Activated T-helper 2 cell treated with anti-CD3 and anti-CD28 coated beads, Interferon-gamma antibody, Interleukin-2, Interleukin-4, amounts not matched to agents 10 μg/mL and 5 μg/mL and 100 μg/mL, durations not matched to agents 14 hours and 24 hours and 36 hours (primary cell): ENCODE data around the gene APOLD1. TPM values are rescaled to one million over a fixed set of nuclear protein-coding genes. Genes with fewer than 3 reads are reported as not detected.
"Not testable (repeated sequence)": the region's sequence is repeated elsewhere in the genome, so short reads cannot be mapped to it uniquely, and the experiment has no call there.

Source experiments
- DNase-seq: peaks from one replicate; pipeline ENCODE4 v3.0.0; 2021; ENCODE audit warnings: low spot score
- H3K27ac Mint-ChIP-seq: one replicate; pipeline ENCODE4 v1.8.0; 2021; ENCODE audit warnings: mixed read lengths
- H3K27me3 Mint-ChIP-seq: one replicate; pipeline ENCODE4 v1.8.0; 2021; ENCODE audit warnings: low read depth, mixed read lengths
- H3K36me3 Mint-ChIP-seq: one replicate; pipeline ENCODE4 v1.8.0; 2021; ENCODE audit warnings: low read depth, mixed read lengths
- H3K4me1 Mint-ChIP-seq: one replicate; pipeline ENCODE4 v1.8.0; 2021; ENCODE audit warnings: low read depth, mixed read lengths
- H3K4me3 Mint-ChIP-seq: one replicate; pipeline ENCODE4 v1.8.0; 2021; ENCODE audit warnings: low read depth, mild to moderate bottlenecking, moderate library complexity, mixed read lengths
- H3K9me3 Mint-ChIP-seq: one replicate; pipeline ENCODE4 v1.8.0; 2021; ENCODE audit warnings: mixed read lengths
- intact Hi-C: fragments of 100-400 bp; cut with micrococcal nuclease; formaldehyde crosslinking; loops from one replicate; pipeline ENCODE4 v1.15.1; 2023
- total RNA-seq: library from RNA; stranded (reverse); gene quantifications from 2 replicates; pipeline ENCODE4 v1.2.3, GENCODE V29; 2022

The APOLD1 gene
- total RNA-seq, 1 donor from 2014 or later, result 5.3 TPM

DNA sequence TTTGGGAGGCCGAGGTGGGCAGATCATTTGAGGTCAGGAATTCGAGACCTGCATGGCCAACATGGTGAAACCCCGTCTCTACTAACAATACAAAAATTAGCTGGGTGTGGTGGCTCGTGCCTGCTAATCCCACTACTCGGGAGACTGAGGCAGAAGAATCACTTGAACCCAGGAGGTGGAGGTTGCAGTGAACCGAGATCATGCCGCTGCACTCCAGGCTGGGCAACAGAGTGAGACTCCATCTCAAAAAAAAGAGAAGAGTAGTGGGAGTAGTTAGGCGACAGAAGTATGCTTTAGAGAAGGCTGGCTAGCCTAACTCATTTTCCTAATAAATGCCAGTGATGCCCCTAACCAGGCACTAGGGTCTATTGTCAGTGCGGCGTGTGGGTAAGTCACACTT lies 54.0 kb downstream of the APOLD1 start:
- Mint-ChIP-seq H3K4me1 (peaks cover 17% of the 10 kb centered on the region), H3K27ac (peak overlapping the region; percentile 43), H3K36me3 (peaks cover 26% of the 10 kb centered on the region)
- DNase-seq, H3K27me3 Mint-ChIP-seq, H3K9me3 Mint-ChIP-seq, H3K4me3 Mint-ChIP-seq: not testable (repeated sequence)
- intact Hi-C loops, result loop anchor here (5.0 to 10.0 kb wide), 2 partner anchors 58 to 355 kb away; partner anchors contain the start of gene EMP1

DNA sequence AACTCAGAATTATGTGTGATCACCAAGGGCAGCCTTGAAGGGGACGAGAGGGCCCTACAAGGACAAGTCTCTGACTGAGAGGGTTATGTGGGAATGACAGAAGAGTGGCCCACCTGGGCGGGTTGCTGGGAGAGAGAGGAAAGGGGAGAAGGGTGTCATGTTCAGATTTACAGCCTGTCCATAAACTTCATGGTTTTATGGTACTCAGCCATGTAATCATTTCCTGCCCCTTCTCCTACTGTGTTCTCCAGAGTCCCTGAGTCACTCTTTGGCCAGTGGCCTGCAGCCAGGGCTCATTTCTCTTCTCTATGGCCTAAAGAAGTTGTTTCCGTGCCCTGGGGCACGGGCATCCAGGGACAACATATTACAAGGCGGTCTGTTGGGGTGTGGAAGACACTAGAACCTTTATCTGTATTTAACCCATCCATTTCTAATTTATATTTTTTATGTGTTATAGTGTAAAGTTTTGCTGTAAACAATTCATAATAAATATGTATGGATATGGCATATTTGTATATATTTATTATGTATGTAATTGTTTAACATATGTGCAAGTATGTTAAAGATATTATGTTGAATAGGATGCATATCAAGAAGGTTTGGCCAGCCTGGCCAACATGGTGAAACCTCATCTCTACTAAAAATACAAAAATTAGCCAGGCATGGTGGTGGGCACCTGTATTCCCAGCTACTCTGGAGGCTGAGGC lies 54.6 kb downstream of the APOLD1 start:
- H3K4me1 Mint-ChIP-seq, result peaks cover 17% of the 10 kb centered on the region
- no peaks in the 10 kb centered on the region for H3K9me3 Mint-ChIP-seq
- peaks cover 21% of the 10 kb centered on the region for H3K36me3 Mint-ChIP-seq
- no peak for DNase-seq
- no peaks in the 10 kb centered on the region for H3K27me3 Mint-ChIP-seq
- intact Hi-C loops, result loop anchor here (5.0 to 10.0 kb wide), 2 partner anchors 57 to 355 kb away; partner anchors contain the start of gene EMP1
- no peak overlapping the region for H3K27ac Mint-ChIP-seq
- no peak overlapping the region for H3K4me3 Mint-ChIP-seq

DNA sequence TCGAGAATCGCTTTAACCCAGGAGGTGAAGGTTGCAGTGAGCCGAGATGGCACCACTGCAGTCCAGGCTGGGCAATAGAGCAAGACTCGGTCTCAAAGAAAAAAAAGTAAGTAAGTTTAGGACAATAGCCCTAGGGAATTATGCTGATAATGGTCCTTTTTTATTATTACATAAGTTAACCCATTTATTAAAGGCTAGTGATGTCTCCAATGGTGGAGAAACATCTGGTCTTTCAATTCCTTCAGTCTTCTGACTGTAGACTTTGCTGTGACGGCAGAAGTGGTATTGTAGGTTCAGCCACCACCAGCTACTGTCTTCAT lies 55.1 kb downstream of the APOLD1 start:
- Mint-ChIP-seq H3K4me1 (peaks cover 14% of the 10 kb centered on the region), H3K27me3 (no peaks in the 10 kb centered on the region), H3K27ac (no peak overlapping the region), H3K4me3 (no peak overlapping the region), H3K36me3 (peaks cover 19% of the 10 kb centered on the region), H3K9me3 (no peaks in the 10 kb centered on the region)
- intact Hi-C loops, result no loop called here
- no peak for DNase-seq

Other genes with a start within 250 kb of the APOLD1 start
- 64.7 and 66.5 TPM in 2 replicates for gene DUSP16, start 222.8 kb upstream of the APOLD1 start, total RNA-seq
- gene CREBL2, start 173.8 kb upstream of the APOLD1 start, total RNA-seq, result 22.3 and 23.3 TPM in 2 replicates
- gene GPR19, start 89.5 kb upstream of the APOLD1 start, total RNA-seq, result 8.9 and 12.2 TPM in 2 replicates
- gene CDKN1B, start 68.3 kb upstream of the APOLD1 start, total RNA-seq, result 49.0 and 53.4 TPM in 2 replicates
- gene DDX47, start 27.7 kb downstream of the APOLD1 start, total RNA-seq, result 114 and 120 TPM in 2 replicates
- gene GPRC5A, start 105.9 kb downstream of the APOLD1 start, total RNA-seq, result not detected in 2 replicates
- gene GPRC5D, start 166.5 kb downstream of the APOLD1 start, total RNA-seq, result not detected in 2 replicates
- gene HEBP1, start 214.6 kb downstream of the APOLD1 start, total RNA-seq, result 11.9 and 13.3 TPM in 2 replicates